Lung (tissue), 12 donors: ENCODE data around the gene RANBP1. TPM values are rescaled to one million over a fixed set of nuclear protein-coding genes. Genes with fewer than 3 reads are reported as not detected.

Experiments
- ATAC-seq: fragments of 200-7000 bp; cut with Tn5 transposase; one replicate; pipeline ENCODE4 v1.9.1; 2020; ENCODE audit warnings: moderate number of reproducible peaks; ENCODE audit not compliant: insufficient read depth, low FRiP score
- DNase-seq, 3 donors: peaks; one replicate each; pipeline ENCODE4 v3.0.0-alpha.2; 2013 to 2017
- H3K27ac ChIP-seq, 2 donors: one replicate each; pipeline ENCODE4 v1.5.1; 2013; ENCODE audit warnings: mild to moderate bottlenecking in 2 of 2, moderate library complexity in 2 of 2, control low read depth in 1 of 2, inconsistent platforms in 1 of 2, low read depth in 1 of 2, low read length in 1 of 2
- H3K27me3 ChIP-seq, 3 donors: one replicate each; pipeline ENCODE4 v1.5.1; 2013; ENCODE audit warnings: low read length in 2 of 3; ENCODE audit not compliant: control insufficient read depth in 3 of 3, insufficient read depth in 3 of 3
- H3K36me3 ChIP-seq, 4 donors: one replicate each; pipeline ENCODE4 v1.5.1; 2013; ENCODE audit warnings: low read length in 4 of 4, mild to moderate bottlenecking in 1 of 4, moderate library complexity in 1 of 4; ENCODE audit not compliant: control insufficient read depth in 4 of 4, insufficient read depth in 4 of 4
- H3K4me1 ChIP-seq, 5 donors: one replicate each; pipeline ENCODE4 v1.5.1; 2013; ENCODE audit warnings: low read length in 5 of 5, mild to moderate bottlenecking in 2 of 5, moderate library complexity in 1 of 5; ENCODE audit not compliant: control insufficient read depth in 5 of 5, insufficient read depth in 5 of 5
- H3K4me3 ChIP-seq: one replicate; pipeline ENCODE4 v1.5.1; 2013; ENCODE audit warnings: mild to moderate bottlenecking, control low read depth, moderate library complexity
- H3K9ac ChIP-seq, 2 donors: one replicate each; pipeline ENCODE4 v1.5.1; 2013; ENCODE audit warnings: low read length in 2 of 2, control low read depth in 1 of 2; ENCODE audit not compliant: insufficient read depth in 1 of 2
- H3K9me3 ChIP-seq, 4 donors: one replicate each; pipeline ENCODE4 v1.5.1; 2013; ENCODE audit warnings: low read length in 3 of 4, mild to moderate bottlenecking in 1 of 4, moderate library complexity in 1 of 4; ENCODE audit not compliant: control insufficient read depth in 4 of 4, insufficient read depth in 3 of 4
- WGBS, 2 donors: extraction: QIAGEN DNeasy Blood & Tissue Kit; methylation state at CpG; one replicate each; pipeline ENCODE4 v1.1.7; 2013; 5-methylcytosine and 5-hydroxymethylcytosine counted together
- polyA plus RNA-seq, 2 donors: library from polyadenylated mRNA; stranded (reverse); fragments of 200-250 nt; gene quantifications; one replicate each; pipeline ENCODE4 v1.2.1, GENCODE V29; 2013
- total RNA-seq, 2 donors: library from RNA; depleted of rRNA in 1 of 2; stranded (reverse); fragments of >200 nt in 1 of 2; gene quantifications; one replicate each; pipeline ENCODE4 v1.2.1, GENCODE V29; 2014 to 2021
- TF ChIP-seq, protein P1 (sequence below): IDR thresholded peaks from 2 replicates; pipeline ENCODE4 v1.5.1; 2012; ENCODE audit warnings: mild to moderate bottlenecking; ENCODE audit errors: control extremely low read depth, extremely low read depth
- donor health status: control.
- donor health status: control.
- donor health status: Bipolar disorder and iron deficiency.
- donor health status: healthy.
- donor health status: DM: yes; HTN: yes; CAD: no.

RANBP1 gene
- total and polyA plus RNA-seq, 4 donors: 72.9 to 119 (median 83.2) TPM

DNA sequence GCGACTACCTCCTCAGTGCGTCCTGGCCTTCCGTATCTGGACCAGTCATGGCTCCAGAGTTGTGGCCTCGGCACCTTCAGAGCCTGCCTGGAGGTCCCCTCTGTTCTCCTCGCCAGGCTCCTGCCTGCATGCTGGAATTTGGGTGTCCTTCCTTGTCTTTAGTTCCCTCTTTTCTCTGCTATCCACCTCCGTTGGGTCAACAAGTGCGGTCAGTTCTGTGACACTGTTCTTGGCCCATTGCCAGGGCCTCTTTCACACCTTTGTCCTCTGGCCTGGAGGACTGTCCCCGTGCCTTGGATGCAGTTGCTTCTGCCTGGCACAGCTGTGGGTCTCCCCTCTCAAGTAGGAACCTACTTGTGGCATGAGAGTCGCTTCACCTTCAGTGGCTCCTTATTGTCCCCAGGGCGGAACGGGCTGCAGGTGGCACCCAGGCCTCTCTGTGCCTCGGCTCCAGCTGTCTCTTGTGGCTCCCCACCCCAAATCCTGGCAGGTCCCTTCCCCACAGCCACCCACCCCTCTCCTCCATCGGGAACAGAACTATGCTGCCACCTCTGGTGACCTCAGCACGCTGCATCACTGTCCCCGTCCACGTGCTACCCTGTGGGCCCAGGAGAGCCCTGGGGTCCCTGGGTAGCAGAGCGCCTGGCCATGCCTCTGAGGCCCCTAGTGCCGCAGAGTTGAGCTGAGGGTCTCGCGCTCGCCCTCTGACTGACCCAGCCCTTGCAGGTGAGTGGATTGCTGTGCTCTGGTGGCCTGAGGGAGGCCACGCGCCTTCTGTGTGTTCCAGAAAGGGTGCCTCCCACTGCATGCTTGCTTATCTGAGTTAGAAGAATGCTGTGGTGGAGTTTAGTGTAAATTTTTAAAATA is 31.1 kb upstream of the RANBP1 start:
- no peak overlapping the region for H3K27ac ChIP-seq
- 69 to 73% methylated on average over 23 of the region's 23 CpGs for WGBS, 2 donors

DNA sequence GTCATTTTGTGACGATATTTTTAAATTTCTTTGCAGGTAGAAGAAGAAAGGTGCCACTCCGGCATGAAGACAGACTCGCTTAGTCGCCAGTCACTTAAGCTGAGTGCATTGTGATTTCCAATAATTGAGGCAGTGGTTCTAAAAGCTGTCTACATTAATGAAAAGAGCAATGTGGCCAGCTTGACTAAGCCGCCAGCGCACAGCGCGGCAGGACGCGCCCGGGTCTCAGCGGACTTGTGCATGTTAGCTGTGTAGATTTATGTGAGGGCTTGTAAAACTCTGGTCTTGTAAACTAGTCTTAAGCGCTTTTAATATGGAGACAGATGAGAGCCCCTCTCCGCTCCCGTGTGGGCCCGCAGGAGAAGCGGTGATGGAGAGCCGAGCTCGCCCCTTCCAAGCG is 30.3 kb upstream of the RANBP1 start:
- no peak overlapping the region for H3K9ac ChIP-seq
- TF ChIP-seq, protein P1, sequence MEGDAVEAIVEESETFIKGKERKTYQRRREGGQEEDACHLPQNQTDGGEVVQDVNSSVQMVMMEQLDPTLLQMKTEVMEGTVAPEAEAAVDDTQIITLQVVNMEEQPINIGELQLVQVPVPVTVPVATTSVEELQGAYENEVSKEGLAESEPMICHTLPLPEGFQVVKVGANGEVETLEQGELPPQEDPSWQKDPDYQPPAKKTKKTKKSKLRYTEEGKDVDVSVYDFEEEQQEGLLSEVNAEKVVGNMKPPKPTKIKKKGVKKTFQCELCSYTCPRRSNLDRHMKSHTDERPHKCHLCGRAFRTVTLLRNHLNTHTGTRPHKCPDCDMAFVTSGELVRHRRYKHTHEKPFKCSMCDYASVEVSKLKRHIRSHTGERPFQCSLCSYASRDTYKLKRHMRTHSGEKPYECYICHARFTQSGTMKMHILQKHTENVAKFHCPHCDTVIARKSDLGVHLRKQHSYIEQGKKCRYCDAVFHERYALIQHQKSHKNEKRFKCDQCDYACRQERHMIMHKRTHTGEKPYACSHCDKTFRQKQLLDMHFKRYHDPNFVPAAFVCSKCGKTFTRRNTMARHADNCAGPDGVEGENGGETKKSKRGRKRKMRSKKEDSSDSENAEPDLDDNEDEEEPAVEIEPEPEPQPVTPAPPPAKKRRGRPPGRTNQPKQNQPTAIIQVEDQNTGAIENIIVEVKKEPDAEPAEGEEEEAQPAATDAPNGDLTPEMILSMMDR: no peak
- H3K27me3 ChIP-seq: no peaks in the 10 kb centered on the region
- ATAC-seq: no peak
- H3K36me3 ChIP-seq: peaks cover 15 to 40% (median 30%) of the 10 kb centered on the region in 4 donors
- H3K9me3 ChIP-seq: no peaks in the 10 kb centered on the region
- 96 to 97% methylated on average over 20 of the region's 20 CpGs for WGBS, 2 donors
- DNase-seq: no peak
- H3K4me1 ChIP-seq: peaks cover 5 to 29% (median 17%) of the 10 kb centered on the region in 5 donors
- no peak overlapping the region for H3K4me3 ChIP-seq
- H3K27ac ChIP-seq: no peak overlapping the region

More for the DNA sequence above, 31.1 kb upstream of the RANBP1 start:
- TF ChIP-seq, protein P1: no peak
- Histone ChIP-seq H3K27me3 (no peaks in the 10 kb centered on the region), H3K36me3 (peaks cover 6 to 32% (median 22%) of the 10 kb centered on the region in 4 donors), H3K4me1 (peaks cover 5 to 29% (median 17%) of the 10 kb centered on the region in 5 donors), H3K9me3 (no peaks in the 10 kb centered on the region), H3K9ac (no peak overlapping the region), H3K4me3 (no peak overlapping the region)
- ATAC-seq (no peak), DNase-seq (peak in 1 of 3 donors; percentile 12)

DNA sequence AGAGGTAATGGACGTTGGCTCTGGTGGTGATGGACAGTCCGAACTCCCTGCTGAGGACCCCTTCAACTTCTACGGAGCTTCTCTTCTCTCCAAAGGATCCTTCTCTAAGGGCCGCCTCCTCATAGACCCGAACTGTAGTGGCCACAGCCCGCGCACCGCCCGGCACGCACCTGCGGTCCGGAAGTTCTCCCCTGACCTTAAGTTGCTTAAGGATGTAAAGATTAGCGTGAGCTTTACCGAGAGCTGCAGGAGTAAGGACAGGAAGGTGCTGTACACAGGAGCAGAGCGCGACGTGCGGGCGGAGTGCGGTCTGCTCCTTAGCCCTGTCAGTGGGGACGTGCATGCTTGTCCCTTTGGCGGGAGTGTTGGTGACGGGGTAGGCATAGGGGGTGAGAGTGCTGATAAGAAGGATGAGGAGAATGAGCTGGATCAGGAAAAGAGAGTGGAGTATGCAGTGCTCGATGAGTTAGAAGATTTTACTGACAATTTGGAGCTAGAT is 29.8 kb upstream of the RANBP1 start:
- Histone ChIP-seq H3K4me1 (peaks cover 5 to 26% (median 15%) of the 10 kb centered on the region in 5 donors), H3K27ac (no peak overlapping the region), H3K9me3 (no peaks in the 10 kb centered on the region), H3K9ac (no peak overlapping the region), H3K4me3 (no peak overlapping the region), H3K36me3 (peaks cover 20 to 45% (median 34%) of the 10 kb centered on the region in 4 donors), H3K27me3 (no peaks in the 10 kb centered on the region)
- DNase-seq (no peak), ATAC-seq (no peak)
- TF ChIP-seq, protein P1: no peak
- WGBS, 2 donors: 95 to 97% methylated on average over 24 of the region's 24 CpGs
